HG02678 (cell line): Measurements from ENCODE around the gene C21orf91.

Experiments used
- ATAC-seq: cut with Tn5 transposase; IDR thresholded peaks from one replicate; pipeline ENCODE4 v1.9.1; 2021; ENCODE audit warnings: mild to moderate bottlenecking, moderate library complexity; ENCODE audit not compliant: unreplicated experiment

Gene C21orf91

GRCh38 chr21:17798796-17799195, 20.4 kb downstream of the C21orf91 start:
- no peak for ATAC-seq

DNA sequence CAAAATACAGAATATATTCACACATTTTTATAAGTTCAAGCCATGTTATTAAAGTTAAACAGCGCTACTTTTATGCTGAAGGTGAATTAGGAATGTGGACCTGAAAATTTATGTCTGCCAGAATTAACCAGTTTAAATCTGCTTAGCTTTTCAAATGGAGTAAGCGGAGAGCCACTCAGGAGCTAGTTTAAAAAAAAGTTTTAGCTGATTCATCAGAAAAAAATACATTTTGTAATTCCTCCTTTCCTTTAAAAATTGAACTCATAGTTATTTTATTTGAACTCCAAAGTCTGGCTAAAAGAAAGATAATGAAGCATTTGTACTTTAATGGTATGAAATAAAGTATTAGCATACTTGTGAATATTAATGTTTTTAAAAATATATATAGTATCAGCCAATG, 21.2 kb downstream of the C21orf91 start:
- ATAC-seq = no peak

- no peak for ATAC-seq
These were observed 22.7 kb downstream of the C21orf91 start for GRCh38 chr21:17796503-17796902.

- ATAC-seq = no peak
These were observed 23.1 kb downstream of the C21orf91 start for GRCh38 chr21:17796037-17796403.

- ATAC-seq = no peak
These were observed 23.8 kb downstream of the C21orf91 start for GRCh38 chr21:17795146-17796036.

DNA sequence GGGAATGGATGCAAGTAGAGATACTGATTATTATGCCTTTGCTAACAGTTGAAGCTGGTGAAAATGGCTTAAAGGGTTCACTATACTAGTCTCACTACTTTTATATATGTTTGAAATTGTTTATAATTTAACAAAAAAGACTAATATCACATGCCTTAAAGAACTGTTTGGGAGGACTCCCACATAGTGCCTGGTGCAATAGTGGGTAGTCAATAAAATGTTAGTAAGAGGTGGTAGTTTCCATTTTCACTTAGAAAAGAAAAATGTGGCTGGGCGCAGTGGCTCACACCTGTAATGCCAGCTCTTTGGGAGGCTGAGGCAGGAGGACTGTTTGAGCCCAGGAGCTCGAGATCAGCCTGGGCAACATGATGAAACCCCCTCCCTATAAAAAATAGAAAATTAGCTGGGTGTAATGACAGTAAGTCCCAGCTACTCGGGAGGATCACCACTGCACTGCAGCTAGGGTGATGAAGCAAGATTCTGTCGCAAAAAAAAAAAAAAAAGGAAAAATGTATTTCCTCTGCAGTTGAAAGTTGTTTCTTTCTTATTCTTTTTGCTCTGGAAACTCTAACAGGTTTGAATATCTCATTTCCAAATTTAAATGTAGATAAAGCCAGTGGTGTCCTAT, 24.5 kb downstream of the C21orf91 start:
- ATAC-seq = no peak

DNA sequence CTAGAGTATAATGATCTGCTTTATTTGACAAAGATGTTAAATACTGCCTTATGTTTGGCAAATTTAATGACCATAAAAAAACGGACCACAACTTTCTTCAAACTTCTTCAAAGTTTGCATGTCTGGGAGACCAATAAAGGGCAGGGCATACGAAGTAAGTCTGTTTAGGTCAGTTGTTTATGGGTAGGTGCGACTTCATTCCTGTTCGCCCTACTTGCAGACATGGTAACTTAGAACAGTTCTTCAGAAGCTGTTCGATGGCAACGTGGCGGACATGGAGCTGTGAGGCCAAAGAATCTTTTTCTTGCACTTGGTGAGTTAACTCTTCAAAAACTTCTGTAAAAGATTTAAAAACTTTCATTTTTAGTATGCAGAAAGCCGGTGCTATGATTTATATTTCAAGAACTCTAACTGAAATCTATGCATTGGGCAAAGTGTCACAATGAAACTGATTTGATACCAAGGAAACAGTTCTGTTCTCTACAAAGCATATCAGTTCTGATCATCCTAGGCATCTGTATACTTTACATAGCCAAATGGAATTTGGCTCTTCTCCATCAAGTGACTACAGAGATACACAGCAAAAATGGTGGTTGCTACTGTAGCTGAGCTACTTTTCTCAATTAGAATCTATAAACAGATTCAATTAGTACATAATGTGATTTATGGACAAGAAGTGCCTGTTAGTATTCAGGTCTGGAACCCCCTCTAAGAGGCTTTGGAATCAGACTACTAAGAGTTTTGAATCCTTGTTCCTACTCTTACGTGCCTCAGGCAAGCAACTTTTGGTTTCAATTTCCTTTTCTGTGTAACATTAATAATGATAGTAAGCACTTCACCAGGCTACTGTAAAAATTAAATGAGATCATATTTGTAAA, 25.7 kb downstream of the C21orf91 start:
- ATAC-seq = peak; percentile 79

DNA sequence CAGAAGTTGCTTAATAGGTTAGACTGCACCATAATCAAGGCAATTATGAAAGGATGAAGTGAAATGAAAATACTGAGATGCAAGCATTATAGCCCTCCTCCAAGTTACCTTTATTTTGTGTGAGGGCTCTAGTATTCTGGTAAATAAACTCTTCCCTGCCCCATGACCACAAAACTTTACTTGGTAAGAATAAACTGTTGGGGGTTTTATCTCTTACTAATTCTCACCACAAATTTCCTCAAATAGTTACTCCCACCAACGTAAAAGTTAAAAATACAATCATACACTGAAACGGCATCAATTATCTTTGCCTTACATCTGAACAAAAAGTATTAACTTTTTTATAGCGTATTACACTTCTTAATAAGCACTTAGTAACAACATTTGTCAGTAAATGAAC, 29.5 kb downstream of the C21orf91 start:
- no peak for ATAC-seq

GRCh38 chr21:17789069-17789468, 30.1 kb downstream of the C21orf91 start:
- ATAC-seq = no peak

DNA sequence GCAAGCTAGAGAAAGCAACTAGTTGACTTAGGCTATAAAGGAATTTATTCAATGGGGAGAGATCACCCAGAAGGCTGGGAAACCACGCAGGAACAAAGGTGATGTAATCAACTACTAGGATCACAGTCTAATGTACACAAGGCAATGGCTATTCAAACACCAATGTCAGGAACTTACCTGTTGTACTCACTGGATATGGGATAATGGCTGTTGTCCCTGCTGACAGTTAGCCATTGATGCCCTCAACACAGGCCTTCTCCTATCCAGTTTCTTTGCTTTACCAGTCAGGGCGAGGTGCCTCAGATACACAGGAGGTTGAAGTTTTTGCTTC, 32.3 kb downstream of the C21orf91 start:
- ATAC-seq = no peak

- no peak for ATAC-seq
These were observed 32.9 kb downstream of the C21orf91 start for GRCh38 chr21:17786071-17786850.

GRCh38 chr21:17785403-17785788, 33.8 kb downstream of the C21orf91 start:
- ATAC-seq = no peak

DNA sequence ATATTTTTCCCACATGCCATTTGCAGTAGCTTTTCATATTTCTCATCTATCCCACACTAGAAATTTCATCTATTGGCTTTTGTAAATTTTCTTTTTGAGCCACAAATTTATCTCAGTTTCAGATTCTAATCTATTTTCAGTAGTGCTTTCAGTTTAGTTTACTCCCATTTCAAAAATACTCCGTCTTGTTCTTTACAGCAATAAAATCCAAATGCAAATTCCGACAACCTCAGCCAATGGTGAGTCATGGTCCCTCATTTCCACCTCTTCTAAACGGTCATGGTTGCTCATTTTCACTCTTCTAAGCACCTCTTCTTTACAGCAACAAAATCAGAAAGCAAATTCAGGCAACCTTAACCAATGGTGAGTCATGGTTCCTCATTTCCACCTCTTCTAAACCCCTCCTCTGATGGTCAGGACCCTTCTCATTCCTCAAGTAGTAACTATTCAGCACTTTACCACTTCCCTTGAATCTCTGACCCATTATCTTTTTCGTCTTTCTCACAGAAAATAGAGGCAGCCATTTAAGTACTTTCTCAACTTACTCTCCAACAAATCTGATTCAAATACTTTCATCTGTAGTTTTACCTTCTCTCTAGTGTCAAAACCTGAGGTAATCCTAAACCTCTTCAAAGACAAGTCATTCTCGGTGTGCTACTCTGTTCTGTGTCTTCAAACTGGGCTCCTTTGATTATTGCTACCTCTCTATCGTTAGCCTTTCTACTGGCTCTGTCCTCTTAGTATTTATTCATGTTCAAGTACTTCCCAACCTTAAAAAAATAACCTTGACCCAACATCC, 34.4 kb downstream of the C21orf91 start:
- peak; percentile 52 for ATAC-seq

DNA sequence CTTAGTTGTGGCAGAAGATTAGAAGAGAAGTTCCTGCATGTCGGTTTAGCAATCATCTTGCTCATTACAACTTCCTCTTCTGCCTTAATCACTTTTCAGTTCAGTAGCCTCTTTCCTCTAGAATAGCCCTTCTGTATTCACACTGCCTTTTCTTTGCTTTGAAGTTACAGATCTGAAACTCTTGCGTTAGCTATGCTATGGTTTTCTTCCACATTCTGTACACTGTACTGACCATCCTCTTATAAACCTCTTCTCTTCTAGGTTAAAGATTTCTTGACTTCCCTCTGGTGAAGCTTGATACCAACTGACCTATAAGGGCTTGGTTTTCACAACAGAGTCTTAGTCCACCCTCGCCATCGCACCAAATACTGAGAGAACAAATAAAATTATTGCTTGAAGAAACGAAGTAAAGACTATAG, 35.0 kb downstream of the C21orf91 start:
- ATAC-seq = peak; percentile 50

GRCh38 chr21:17783481-17784179, 35.5 kb downstream of the C21orf91 start:
- peak; percentile 38 for ATAC-seq

DNA sequence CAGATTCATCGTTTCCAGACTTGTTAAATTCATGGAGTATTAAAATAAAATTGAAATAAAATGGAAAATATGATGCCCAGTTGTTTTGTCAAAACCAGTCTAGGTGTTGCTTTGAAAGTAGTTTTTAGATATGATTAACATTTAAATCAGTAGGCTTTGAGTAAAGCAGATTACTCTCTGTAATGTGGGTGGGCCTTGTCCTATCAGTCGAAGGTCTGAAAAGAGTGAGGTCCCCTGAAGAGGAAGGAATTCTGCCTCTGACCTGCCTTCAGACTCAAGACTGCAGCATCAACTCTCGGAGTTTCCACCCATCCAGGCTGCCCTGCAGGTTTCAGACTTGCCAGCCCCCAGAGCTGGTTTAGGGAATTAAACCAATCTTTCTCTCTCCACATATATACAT, 36.2 kb downstream of the C21orf91 start:
- no peak for ATAC-seq

GRCh38 chr21:17782051-17782450, 37.1 kb downstream of the C21orf91 start:
- ATAC-seq = no peak

DNA sequence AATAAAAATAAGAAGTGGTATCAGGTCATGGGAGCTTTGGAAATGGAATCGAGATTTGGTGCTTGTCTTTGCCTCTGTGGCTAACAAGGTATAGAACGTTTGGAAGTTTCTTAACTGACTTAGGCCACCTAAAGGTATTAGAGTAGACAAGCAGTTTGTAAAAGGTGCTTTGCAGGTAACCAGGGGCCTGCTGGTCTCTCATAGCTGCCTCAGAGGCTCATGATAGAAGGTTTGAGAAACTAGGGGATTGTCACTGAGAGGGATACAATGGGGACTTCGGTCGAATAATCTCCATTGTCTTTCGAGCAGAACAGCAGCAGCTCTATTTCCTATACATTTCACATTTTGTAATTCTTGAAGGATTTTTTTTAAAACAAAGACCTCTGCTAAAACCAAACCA, 37.6 kb downstream of the C21orf91 start:
- ATAC-seq = no peak

DNA sequence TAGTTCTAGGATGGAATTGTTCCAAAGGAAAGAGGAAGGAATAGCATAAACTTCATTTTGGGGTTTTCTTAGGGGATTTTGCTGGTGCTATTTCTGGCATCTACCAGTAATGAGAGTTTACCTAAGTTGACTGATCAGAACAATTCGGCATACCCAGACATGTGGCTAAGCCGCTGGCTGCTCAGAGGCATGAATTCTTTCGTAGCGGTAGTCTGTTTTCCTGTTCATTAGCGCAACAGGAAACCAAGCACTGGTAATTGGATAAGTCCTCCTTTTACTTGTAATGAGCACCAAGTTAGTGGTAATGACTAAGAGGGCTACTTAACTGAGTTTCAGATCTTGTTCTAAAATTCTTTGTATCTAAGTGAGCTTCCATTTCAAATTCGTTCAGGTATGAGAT, 38.6 kb downstream of the C21orf91 start:
- ATAC-seq = peak; percentile 36
